HG03558 (cell line): ENCODE data around the gene GUCY2F.
A peak's percentile ranks its signal among the peaks of the same experiment; 100 is the strongest.

ENCODE experiments used
- ATAC-seq: cut with Tn5 transposase; IDR thresholded peaks from one replicate; pipeline ENCODE4 v1.9.1; 2021; ENCODE audit warnings: moderate number of reproducible peaks; ENCODE audit not compliant: unreplicated experiment; ENCODE audit errors: extremely low read depth

GUCY2F gene

GRCh38 chrX:109481986-109482385 is at the start of gene GUCY2F:
Gene GUCY2F (minus strand): TSS chrX:109482086. CDS start chrX:109475936, 6,150 bp downstream.
- no peak for ATAC-seq

GRCh38 chrX:109519001-109519400 is 37.1 kb upstream of the GUCY2F start:
- ATAC-seq: no peak

GRCh38 chrX:109511113-109511512 is 29.2 kb upstream of the GUCY2F start:
- no peak for ATAC-seq

GRCh38 chrX:109508915-109509314 is 27.0 kb upstream of the GUCY2F start:
- ATAC-seq: no peak

GRCh38 chrX:109501176-109501575 is 19.3 kb upstream of the GUCY2F start:
- ATAC-seq: no peak

- no peak for ATAC-seq
These were observed 16.5 kb upstream of the GUCY2F start for GRCh38 chrX:109498434-109498833.

- no peak for ATAC-seq
These were observed 7.3 kb upstream of the GUCY2F start for GRCh38 chrX:109489174-109489573.

GRCh38 chrX:109487640-109488039 is 5.8 kb upstream of the GUCY2F start:
- no peak for ATAC-seq

GRCh38 chrX:109485470-109486340 is 3.8 kb upstream of the GUCY2F start:
- no peak for ATAC-seq

- ATAC-seq: no peak
These were observed 3.0 kb upstream of the GUCY2F start for GRCh38 chrX:109484886-109485285.

- no peak for ATAC-seq
These were observed 6.6 kb downstream of the GUCY2F start for GRCh38 chrX:109475174-109475891.

GRCh38 chrX:109472939-109473735 is 8.7 kb downstream of the GUCY2F start:
- no peak for ATAC-seq

- no peak for ATAC-seq
These were observed 17.7 kb downstream of the GUCY2F start for GRCh38 chrX:109464231-109464630.

- ATAC-seq: no peak
These were observed 18.1 kb downstream of the GUCY2F start for GRCh38 chrX:109463784-109464183.

GRCh38 chrX:109448282-109448938 is 33.5 kb downstream of the GUCY2F start:
- ATAC-seq: no peak

- ATAC-seq: no peak
These were observed 40.6 kb downstream of the GUCY2F start for GRCh38 chrX:109441266-109441665.

GRCh38 chrX:109440475-109440874 is 41.4 kb downstream of the GUCY2F start:
- ATAC-seq: peak; percentile 74

- ATAC-seq: no peak
These were observed 72.7 kb downstream of the GUCY2F start for GRCh38 chrX:109409181-109409580.

GRCh38 chrX:109403922-109404321 is 78.0 kb downstream of the GUCY2F start:
- no peak for ATAC-seq

- no peak for ATAC-seq
These were observed 82.1 kb downstream of the GUCY2F start for GRCh38 chrX:109399831-109400230.
